NCI-H345 (cell line): ENCODE measurements around the gene POFUT1.
"Not testable (repeated sequence)": the region's sequence is repeated elsewhere in the genome, so short reads cannot be mapped to it uniquely, and the experiment has no call there.

Experiments
- DNase-seq: peaks from one replicate; lab custom pipeline; 2025; lab: John Stamatoyannopoulos, UW

Gene POFUT1

GRCh38 chr20:32235331-32236047, 27.8 kb downstream of the POFUT1 start:
- DNase-seq = no peak

- no peak for DNase-seq
Observed at GRCh38 chr20:32236048-32236533, 28.4 kb downstream of the POFUT1 start.

- no peak for DNase-seq
Observed at GRCh38 chr20:32236819-32237218, 29.1 kb downstream of the POFUT1 start.

GRCh38 chr20:32237419-32237818, 29.7 kb downstream of the POFUT1 start:
- DNase-seq = no peak

GRCh38 chr20:32238483-32239425, 31.1 kb downstream of the POFUT1 start:
- no peak for DNase-seq

GRCh38 chr20:32240205-32240604, 32.5 kb downstream of the POFUT1 start:
- DNase-seq = no peak

GRCh38 chr20:32241807-32242206, 34.1 kb downstream of the POFUT1 start:
- no peak for DNase-seq

- DNase-seq = no peak
Observed at GRCh38 chr20:32244150-32244823, 36.6 kb downstream of the POFUT1 start.

GRCh38 chr20:32244959-32245358, 37.3 kb downstream of the POFUT1 start:
- DNase-seq = no peak

GRCh38 chr20:32246208-32246607, 38.5 kb downstream of the POFUT1 start:
- DNase-seq = not testable (repeated sequence)

- DNase-seq = no peak
Observed at GRCh38 chr20:32248043-32248442, 40.4 kb downstream of the POFUT1 start.

- no peak for DNase-seq
Observed at GRCh38 chr20:32249030-32249738, 41.5 kb downstream of the POFUT1 start.

- no peak for DNase-seq
Observed at GRCh38 chr20:32251470-32251869, 43.8 kb downstream of the POFUT1 start.

- DNase-seq = no peak
Observed at GRCh38 chr20:32252189-32252588, 44.5 kb downstream of the POFUT1 start.

- not testable (repeated sequence) for DNase-seq
Observed at GRCh38 chr20:32260973-32261372, 53.3 kb downstream of the POFUT1 start.

- no peak for DNase-seq
Observed at GRCh38 chr20:32261644-32262043, 54.0 kb downstream of the POFUT1 start.

- DNase-seq = no peak
Observed at GRCh38 chr20:32263398-32263954, 55.8 kb downstream of the POFUT1 start.

GRCh38 chr20:32271620-32272019, 63.9 kb downstream of the POFUT1 start:
- no peak for DNase-seq

- no peak for DNase-seq
Observed at GRCh38 chr20:32274359-32274758, 66.7 kb downstream of the POFUT1 start.

- not testable (repeated sequence) for DNase-seq
Observed at GRCh38 chr20:32275163-32275562, 67.5 kb downstream of the POFUT1 start.
